Activated CD4-positive, alpha-beta T cell treated with anti-CD3 and anti-CD28 coated beads, Interleukin-2, amount 50 U/mL, for 1 hour (primary cell): Measurements from ENCODE around the gene BPTF.
"Not testable (repeated sequence)": the region's sequence is repeated elsewhere in the genome, so short reads cannot be mapped to it uniquely, and the experiment has no call there.

Experiments used
- DNase-seq: peaks from one replicate; pipeline ENCODE4 v3.0.0-alpha.2; 2020

Gene BPTF

DNA sequence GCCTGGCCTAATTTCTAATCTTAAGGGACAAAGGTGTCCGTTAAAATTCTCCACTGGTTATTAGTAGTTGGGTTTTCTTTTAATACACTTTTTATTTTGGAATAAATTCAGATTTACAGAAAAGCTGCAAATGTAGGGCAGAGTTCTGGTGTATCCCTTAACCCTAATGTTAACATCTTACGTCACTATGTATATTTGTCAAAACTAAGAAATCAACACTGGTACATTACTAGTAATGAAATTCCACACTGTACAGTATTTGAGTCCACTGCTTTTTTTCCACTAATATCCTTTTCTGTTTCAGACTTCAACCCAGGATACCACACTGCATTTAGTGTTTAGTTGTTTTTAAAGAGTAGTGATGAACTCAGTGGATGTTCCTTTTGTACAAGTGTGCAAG is 191.5 kb downstream of the BPTF start:
- no peak for DNase-seq

DNA sequence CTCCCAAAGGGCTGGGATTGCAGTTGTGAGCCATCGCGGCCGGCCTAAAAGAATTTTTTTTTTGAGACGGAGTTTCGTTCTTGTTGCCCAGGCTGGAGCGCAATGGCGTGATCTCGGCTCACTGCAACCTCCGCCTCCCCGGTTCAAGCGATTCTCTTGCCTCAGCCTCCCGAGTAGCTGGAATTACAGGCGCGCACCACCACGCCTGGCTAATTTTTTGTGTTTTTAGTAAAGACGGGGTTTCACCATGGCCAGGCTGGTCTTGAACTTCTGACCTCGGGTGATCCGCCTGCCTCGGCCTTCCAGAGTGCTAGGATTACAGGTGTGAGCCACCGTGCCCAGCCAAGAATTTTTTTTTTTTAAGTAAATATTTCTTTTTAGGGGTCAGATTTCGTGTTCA is 193.2 kb downstream of the BPTF start:
- not testable (repeated sequence) for DNase-seq

DNA sequence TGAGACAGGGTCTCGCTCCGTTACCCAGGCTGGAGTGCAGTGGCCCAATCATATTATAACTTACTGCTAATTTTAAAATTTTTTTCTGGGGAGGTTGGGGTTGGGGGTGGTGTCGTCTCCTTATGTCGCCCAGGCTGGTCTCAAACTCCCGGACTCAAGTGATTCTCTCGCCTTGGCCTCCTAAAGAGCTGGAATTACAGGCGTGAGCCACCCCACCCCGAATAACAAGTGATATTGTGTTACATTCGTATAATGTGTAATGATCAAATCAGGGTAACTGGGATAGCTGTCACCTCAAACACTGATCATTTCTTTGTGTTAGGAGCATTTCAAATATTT is 194.0 kb downstream of the BPTF start:
- no peak for DNase-seq

DNA sequence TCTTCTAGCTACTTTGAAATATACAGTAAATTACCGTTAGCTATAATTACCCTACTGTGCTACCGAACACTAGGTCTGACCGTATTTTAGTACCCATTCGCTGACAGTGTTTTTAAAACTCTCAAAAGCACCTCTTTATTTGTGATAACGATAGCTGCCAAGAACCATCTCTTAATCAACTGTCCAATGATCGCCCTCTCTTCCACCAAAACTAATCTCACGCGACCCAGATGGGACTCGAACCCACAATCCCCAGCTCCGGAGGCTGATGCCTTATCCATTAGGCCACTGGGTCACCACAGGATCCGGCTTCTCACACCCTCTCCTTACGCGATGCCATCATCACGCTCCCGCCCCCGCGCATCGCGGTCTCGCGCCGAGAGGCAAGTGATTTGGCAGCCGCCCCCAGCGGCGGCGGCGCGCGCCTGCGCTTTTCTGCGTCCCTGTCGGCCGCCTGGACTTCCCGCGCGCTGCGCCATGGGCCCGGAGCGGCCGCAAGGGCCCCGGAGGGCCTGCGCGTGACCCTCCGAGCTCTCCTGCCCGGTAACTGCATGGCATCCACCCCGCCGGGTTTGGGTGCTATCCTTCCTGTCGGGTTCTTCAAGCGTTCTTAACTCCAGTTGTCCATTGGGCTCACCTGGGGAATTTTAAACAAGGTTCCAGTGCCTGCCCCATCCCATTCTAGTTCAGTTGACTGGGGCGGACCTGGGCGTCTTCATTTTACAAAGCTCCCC is 194.5 kb downstream of the BPTF start:
- DNase-seq, result peak; percentile 96

DNA sequence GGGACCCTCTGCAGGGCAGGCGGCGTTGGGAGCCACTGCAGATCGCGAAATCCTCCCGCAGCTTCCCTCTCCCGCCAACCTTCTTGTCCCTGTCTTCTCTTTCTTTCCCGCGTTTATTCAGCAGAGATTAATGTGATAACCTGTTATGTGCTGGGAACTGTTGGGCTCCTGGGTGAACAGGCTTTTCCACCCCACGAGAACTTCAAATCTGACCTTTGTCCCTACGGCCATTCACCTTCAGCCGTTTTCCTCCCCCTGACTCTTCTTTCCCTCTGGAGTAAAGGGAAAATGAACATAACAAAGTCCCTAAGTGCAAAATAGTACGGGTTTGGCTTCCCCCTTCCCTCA is 195.1 kb downstream of the BPTF start:
- no peak for DNase-seq

DNA sequence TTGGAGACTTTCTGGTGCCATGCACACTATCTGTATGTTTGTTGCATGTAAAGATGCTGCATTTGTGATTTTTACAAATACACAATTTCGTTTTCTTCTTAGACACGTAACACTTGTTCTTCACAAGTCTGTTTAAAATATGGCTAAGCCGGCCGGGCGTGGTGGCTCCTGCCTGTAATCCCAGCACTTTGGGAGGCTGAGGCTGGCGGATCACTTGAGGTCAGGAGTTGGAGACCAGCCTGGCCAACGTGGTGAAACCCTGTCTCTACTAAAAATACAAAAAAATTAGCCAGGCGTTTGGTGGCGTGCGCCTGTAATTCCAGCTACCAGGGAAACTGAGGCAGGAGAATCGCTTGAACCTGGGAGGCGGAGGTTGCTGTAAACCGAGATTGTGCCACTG is 195.5 kb downstream of the BPTF start:
- DNase-seq, result not testable (repeated sequence)

DNA sequence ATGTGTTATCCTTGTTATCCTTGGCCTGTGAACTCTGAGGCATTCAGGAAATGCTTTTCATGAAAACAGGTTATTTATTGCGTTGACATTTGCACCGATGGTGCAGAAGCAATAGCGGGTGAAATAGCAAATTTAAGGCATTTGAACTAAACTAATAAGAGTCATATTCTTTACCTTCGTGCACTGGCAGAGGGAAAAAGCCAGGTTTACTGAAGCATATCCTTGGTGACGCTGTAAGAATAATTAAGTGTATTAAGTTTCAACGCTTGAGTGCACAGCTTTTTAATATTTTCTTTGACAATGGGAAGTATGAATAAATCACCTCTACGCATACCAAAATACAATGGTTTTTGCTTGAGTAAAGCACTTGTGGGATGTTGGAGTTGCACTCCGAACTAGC is 196.7 kb downstream of the BPTF start:
- DNase-seq, result no peak

DNA sequence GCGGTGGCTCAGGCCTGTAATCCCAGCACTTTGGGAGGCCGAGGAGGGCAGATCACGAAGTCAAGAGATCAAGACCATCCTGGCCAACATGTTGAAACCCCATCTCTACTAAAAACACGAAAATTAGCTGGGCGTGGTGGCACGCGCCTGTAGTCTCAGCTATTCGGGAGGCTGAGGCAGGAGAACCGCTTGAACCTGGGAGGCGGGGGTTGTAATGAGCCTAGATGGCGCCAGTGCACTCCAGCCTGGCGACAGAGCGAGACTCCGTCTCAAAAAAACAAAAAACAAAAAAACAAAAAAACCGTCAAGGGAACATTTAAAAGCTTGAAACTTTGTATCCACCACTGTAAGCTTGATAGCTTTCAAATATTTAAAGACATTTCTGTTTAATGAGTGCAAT is 197.2 kb downstream of the BPTF start:
- DNase-seq, result not testable (repeated sequence)

DNA sequence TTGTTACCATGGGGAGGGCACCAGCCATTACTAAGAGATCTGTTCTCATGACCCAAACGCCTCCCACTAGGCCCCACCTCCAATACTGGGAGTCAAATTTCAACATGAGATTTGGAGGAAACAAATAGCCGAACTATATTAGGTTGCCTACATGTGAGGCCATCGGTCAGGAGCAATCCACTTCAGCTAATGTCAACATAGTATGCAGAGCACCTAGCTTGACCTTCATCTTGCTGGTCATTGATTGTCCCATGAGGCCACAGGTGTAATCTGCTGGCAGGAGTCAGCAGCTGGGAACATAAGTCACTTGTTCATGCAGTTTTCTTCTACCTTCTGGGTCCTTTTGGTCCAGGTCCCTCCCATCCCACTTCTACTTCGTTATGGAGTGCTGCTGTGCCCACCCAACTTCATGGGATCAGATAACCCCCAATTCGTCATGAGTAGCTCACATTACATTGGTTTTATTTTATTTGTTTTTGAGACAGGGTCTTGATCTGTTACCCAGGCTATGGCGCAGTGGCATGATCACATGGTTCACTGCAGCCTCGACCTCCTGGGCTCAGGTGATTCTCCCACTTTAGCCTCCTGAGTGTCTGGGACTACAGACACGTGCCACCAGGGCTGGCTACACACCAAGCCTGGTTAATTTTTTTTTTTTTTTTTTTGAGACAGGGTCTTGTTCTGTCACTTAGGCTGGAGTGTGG is 204.4 kb downstream of the BPTF start:
- DNase-seq, result no peak
